ENCODE data around the gene NUDT16L1.

Gene NUDT16L1

DNA sequence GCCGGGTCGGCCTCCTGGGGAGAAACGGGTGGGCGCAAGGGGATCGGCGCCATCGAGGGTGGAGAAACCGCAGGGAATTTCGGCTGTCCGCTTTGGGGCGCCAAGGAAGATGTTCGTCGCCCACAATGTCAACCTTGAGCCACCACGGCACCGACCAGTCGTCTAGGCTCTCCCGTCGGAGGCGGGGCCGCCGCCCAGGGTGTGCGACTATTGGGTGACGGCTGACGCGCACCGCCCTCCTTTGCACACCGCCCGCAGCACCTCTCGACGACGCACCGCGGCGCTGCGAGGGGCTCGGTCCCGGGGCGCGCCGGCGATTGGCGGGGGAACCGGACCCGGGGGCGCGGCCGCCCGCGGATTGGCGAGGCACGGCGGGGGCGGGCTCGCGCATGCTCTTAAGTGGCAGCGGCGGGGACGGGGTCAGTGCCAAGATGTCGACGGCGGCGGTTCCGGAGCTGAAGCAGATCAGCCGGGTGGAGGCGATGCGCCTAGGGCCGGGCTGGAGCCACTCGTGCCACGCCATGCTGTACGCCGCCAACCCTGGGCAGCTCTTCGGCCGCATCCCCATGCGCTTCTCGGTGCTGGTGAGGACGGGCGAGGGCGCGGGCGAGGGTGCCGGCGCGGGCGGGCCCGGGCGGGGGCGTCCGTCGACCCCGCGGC is at the start of gene NUDT16L1:
Gene NUDT16L1 (plus strand): TSS at position 267 of the 660 bp plus-strand sequence. CDS start 165 bp downstream, at position 432.
- DNase-seq (ENCODE audit: low spot score): peak; percentile 96

DNA sequence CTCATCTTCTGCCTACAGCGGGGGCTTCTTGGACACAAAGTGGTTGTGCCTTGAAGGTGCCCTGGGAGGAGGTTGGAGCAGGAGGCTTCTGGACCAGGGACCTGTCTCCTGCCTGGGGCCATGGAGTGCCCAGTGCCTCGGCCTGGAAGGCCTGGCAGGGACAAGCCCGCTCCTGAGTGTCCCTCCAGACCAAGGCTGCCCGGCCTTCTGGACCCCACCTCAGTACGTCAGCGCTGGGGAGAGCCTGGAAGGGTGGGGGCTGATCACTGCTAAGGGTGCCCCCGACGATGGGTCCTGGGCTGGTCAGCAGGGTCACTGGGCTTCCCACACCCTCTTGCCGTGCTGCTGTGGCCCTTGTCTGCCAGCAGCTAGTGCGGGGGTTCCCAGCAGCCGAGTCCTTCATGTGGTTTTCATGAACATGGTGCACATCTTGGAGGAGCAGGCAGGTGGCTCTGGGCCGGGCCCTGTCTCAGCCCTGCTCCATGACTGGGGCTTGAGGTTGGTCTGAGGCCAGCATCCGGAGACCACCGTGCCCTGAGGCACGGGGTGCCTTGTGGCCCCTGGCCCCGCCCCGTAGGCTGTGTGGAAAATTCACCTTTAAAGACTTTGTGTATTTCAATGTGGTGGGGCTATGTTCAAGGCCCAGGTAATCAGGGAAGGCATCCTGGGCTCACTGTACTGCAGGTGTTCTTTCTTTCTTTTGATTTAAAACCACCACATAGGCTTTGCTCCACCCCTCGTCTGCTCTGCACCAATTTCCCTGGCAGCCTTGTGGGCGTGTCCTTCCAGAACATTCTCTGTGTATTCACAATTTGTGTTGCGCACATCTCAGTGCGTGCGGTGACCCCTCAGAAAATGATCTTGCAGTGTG is 46.4 kb upstream of the NUDT16L1 start:
- no peak for DNase-seq (ENCODE audit: low spot score)

DNA sequence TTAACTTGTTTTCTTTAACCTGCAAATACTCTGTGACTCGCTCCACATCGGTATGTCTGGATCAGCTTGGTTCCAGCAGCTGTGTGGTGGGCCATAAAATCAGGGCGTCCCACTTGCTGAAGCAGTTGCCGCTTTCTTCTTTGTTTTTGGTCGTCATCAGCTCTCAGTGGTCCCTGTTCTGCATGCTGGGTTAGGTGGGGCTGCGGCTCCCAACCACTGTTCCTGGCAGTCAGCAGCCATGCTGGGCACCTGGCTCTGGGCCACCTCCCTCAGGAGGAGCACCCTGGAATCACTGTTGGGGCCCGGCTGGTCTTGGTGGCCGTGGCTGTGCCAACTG is 45.8 kb upstream of the NUDT16L1 start:
- no peak for DNase-seq (ENCODE audit: low spot score)

DNA sequence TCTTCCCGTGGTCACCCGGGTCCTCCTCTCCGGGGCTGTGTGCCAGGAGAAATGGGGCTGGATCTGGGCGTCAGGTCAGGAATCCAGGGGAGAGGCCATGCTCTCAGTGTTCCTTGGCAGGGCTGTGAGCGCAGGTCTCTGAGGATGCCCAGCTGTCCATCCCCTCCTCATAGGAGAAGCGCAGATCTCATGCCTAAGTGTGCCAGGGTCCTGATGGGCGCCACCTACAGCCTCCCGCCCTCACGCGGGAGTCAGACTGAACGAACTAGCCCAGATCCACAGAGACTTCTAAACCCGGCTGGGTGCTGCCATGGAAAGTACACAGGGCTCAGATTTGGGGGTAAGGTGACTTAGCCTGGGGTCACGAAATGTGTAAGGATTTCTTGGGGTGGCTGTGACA is 44.4 kb upstream of the NUDT16L1 start:
- no peak for DNase-seq (ENCODE audit: low spot score)

DNA sequence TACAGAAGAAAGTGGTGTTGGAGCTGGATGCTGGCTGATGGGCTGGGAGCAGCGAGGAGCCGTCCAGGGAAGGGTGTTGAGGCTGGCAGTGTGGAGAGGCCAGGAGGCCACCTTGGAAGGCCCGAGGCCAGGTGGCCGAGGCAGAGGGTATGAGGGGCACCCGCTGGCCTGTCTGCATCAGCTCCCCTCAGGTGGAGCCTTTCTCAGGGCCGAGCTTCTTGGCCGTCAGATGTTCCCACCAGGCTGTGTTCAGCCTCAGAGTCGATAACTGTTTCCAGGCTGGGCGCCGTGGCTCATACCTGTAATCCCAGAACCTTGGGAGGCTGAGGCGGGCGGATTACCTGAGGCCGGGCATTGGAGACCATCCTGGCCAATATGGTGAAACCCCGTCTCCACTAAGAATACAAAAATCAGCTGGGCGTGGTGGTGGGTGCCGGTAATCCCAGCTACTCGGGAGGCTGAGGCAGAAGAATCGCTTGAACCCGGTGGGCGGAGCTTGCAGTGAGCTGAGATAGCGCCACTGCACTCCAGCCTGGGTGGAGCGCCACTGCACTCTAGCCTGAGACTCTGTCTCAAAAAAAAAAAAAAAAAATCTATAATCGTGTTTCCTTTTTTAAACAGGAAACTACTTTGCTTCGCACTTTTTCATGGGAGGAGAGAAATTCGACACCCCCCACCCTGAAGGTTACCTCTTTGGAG is 43.5 kb upstream of the NUDT16L1 start:
- DNase-seq (ENCODE audit: low spot score): no peak

DNA sequence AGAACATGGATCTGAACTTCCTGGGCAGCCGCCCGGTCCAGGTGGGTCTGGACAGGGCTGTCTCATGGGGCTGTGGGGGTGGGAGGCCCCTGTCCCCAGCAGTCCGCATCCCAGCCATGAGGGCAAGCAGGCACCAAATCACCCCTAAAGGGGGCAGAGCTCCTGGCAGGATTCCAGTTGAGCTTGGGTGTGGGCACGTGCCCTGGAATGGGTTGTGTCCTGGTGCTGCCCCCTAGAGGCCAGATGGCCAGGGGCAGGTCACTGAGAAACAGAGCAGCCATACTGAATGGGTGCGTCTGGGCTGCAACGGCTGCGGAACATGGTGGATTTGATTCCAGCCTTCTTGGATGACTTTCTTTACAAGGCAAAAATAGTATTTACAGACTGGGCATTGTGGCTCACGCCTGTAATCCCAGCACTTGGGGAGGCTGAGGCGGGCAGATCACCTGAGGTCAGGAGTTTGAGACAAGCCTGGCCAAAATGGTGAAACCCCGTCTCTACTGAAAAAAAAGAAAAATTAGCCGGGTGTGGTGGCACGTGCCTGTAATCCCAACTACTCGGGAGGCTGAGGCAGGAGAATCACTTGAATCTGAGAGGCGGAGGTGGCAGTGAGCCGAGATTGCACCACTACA is 42.8 kb upstream of the NUDT16L1 start:
- peak; percentile 35 for DNase-seq (ENCODE audit: low spot score)

DNA sequence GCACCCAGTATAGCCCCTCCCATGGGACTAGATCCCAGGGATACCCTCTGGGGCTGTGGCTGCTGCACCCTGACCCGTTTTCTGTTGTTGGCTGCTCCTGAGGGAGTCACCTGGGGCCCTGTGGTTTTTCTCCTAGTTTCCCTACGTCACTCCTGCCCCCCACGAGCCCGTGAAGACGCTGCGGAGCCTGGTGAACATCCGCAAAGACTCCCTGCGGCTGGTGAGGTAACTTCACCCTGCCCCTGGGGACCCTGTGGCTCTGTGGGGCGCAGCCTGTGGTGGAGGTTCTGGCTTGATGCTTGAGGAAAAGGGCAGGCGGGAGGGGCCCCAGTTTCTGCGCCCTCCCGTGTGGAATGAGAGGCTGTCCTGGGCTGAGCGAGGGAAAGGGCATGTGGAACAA is 41.5 kb upstream of the NUDT16L1 start:
- DNase-seq (ENCODE audit: low spot score): no peak

DNA sequence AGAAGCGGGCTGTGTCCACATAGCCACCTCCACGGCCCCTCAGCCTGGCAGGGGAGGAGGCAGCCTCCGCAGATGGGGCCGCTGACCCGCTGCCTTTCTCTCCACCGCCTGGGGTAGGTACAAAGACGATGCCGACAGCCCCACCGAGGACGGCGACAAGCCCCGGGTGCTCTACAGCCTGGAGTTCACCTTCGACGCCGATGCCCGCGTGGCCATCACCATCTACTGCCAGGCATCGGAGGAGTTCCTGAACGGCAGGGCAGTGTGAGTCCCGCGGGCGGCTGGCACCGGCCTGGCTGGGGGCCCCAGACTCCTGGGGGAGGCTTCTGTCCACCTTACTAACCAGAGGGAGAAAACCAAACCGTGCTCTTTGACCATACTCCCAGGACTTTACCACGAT is 40.8 kb upstream of the NUDT16L1 start:
- DNase-seq (ENCODE audit: low spot score): no peak

DNA sequence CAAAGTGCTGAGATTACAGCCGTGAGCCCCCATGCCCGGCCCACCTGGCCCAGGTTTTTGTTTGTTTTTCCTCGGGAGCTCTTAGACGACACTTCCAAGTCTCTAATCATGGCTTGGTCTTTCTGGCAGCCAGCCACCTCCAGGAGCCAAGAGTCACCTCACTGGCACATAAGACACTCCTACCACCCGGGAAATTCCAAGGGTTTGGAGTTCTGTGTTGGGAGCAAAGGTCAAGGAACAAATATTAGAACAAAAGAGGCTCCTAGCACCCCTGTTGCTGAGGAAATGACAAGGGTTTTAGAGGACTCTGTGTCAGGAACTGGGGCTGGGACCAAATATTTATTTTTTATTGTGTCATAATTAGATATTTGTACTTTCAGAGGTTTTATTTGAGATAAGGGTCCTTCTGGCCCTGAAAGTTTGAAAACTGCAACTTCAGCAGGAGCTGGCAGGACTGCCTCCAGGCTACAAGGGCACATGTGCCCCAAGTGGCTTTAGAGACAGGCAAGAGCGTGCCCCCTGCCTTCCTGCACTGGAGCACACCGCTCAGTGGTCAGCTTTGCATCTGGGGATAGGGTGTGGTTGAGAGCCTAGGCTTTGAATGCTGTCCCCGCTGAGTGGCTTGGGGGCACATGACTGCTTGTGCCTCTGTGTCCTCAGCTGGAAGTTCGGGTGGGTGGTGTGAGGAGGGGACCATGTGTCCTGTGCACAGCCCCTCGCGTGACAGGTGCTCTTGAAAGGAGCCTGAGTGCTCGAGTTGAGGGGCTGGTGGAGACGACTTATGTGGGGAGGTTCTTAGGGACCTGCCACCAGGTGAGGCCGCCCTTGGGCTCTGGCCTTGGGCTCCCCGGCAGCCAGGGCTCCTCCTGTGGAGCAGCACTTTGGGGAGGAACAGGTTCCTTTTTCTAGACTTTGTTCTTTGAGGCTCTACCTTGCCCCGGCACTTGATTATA is 39.1 kb upstream of the NUDT16L1 start:
- peak; percentile 76 for DNase-seq (ENCODE audit: low spot score)

DNA sequence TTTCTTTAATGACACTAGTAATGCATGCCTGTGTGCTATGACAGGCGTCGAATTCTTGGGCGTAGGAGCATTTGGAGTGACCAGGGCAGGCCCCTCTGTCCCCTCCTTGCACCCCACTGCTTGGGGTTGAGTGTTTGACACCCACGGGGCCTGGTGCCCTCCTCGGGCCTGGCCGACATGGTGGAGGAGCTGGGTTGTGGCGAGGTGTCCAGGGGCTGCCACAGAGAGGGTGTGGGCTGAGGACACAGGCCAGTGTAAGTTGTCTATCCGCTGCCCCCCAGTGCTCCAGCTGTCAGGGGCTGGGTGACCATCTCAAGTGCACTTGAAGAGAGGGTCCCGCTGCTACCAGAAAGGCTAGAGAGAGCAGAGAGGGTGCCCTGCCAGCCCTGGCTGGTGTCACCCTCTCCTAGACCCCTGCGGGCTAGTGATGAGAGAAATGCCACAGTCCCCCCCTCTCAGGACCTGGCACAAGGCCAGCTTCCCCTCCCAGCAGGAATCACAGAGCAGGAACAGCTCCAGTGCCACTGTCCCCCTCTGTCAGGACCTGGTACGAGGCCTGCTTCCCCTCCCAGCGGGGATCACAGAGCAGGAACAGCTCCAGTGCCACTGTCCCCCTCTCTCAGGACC is 38.3 kb upstream of the NUDT16L1 start:
- no peak for DNase-seq (ENCODE audit: low spot score)

DNA sequence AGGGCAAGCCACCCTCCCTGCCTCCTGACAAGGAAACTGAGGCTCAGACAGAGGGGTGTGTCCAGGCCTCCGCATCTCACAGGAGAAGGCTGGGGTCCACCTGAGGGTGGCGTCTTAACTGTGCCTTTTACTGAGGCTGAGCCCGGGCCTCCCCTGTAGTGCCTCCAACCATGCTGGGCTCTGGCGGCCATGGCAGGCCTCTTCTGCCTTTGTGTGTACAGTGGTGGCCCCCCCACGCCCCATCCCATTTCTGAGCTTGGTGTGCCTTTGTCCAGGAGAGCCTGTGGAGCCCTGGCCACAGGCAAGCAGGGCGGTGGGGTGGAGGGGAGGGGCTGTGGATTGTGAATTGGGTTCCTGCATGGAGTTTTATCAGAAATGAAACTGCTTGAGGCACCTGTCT is 37.6 kb upstream of the NUDT16L1 start:
- no peak for DNase-seq (ENCODE audit: low spot score)

DNA sequence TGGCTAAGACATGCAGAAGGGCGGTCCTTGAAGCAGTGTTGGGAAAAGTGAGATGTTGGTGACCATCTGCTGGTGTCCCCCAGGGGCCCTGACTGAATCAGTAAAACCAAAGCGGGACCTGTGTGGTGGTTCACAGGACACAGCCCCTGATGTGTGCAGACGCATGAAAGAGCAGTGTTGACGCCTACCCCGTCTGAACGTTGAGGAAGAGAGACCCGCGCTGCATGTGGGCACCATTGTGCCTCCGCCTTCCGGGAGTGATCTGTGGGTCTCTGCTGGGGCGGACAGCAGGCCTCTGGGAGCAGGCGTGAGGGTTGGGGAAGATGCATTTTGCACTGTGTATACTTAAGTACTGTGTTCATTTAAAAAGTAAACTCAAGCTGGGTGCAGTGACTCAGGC is 37.1 kb upstream of the NUDT16L1 start:
- no peak for DNase-seq (ENCODE audit: low spot score)

DNA sequence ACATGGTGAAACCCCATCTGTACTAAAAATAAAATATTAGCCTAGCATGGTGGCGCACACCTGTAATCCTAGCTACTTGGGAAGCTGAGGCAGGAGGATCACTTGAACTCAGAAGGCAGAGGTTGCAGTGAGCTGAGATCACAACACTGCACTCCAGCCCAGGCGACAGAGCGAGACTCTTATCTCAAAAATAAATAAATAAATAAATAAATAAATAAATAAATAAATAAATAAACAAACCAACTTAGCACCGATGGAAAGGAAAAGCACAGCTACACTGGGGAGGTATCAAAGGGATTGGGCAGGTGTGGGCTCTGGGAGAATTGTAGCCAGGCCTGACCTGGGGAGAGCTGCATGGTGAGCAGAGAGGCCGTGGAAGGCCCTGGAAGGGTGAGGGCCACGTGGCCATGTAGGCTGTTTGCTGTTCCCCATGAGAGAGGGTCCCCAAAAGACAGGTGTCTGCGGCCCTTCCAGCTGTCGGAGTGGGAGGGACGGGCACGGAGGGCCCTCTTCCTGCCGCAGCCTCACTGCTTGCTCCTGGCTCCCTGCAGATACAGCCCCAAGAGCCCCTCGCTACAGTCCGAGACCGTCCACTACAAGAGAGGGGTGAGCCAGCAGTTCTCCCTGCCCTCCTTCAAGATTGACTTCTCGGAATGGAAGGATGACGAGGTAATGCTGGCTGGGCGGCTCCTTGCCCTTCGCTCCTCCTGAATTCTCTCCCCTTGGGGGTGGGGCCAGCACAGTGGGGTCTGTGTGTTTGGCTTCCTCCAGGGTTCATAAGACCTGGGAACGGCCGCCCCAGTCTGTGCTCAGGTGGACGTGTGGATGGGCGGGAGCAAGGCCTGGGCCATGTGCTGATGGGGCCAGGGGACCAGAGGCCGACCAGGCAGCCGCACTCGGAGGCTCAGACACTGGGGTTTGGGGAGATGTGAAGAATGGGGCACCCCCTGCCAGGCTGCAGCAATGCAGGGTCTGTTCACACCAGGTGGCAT is 36.4 kb upstream of the NUDT16L1 start:
- no peak for DNase-seq (ENCODE audit: low spot score)

DNA sequence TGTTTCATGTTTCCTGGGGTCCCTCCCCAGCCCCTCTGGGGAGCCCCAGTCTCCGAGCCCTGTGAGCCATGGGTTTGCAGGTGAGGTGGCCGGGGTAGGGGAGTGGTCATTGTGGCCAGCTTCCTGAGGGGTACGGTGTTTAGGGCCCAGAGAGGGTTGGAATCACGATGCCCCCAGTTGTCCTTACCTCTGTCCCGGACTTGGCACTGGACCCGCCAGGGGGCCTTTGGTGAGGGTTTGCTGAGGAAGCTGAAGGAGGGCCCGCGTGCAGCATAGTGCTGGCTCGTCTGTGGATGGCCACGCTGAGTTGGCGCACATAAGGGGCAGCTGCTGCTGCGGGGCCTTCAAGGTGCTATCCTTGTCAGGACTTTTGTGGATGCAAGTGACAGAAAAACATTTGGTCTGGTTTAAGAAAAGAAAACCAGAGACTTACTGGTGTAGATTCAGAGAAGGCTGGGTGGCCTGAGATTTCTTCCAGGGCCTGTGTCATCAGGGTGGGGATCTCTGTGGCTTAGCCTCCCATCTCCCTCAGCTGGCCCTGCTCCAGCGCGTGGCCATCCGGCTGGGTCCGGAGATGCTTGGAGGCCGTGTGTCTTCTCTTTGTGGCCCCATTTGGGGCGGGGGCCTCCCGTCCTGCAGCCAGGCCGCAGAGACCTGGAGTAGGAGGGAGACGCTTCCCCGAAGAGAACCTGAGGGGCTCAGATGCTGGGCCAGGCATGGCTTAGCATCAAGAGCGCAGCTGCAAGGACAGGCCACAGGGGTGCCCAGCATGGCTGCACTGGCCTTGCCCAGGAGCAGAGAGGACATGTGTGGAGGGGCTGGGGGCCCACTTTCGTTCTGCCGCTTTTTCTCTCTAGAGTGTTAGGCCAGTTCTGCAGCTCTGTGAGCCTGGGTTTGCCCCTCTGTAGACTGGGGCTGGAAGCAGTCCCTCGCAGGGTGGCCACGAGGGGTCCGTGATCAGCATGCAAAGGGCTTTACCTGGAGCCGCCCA is 33.7 kb upstream of the NUDT16L1 start:
- no peak for DNase-seq (ENCODE audit: low spot score)

DNA sequence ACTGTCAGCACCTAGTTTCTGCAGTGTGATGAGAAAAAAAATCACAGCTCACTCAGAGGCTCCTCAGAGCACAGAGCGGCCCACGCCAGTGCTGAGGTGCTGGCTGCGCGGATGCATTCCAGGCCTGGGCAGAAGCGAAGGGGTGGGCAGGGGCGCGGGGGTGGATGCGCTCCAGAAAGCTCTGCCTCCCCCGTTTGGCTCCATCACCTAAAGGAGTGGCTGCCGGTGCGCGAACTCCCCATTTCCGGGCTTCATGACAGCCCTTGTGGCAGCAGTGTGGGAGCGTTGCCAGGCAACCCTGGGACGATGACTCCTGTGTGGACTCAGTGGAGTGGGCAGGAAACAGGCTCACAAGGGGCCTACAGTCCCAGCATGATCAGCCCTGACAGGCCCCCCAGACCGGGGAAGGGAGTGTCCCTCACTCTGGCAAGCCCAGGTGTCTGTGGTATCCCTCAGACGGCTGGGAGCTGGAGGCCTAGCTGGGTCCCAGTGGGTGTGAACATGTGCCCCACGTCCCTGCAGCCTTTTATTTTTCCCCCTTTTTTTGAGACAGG is 32.8 kb upstream of the NUDT16L1 start:
- no peak for DNase-seq (ENCODE audit: low spot score)

DNA sequence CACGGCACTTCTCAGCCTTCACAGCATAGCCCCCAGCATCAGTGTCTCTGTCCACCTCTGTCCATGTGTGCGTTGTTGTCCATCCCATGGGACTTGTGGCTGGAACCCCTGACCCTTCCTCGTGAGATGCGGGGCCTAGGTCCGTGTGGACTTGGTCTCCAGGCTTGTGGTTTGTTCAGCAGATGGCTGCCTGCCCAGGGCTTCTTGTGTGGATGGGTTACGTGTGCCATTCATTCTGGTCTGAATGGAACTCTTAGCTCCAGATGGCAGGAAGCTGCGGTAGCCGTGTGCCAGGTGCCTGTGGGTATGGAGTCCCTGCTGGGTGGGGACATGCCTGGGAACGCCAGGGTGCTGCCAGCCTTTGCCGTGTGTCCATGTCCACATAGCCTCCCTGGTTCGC is 31.7 kb upstream of the NUDT16L1 start:
- DNase-seq (ENCODE audit: low spot score): no peak

DNA sequence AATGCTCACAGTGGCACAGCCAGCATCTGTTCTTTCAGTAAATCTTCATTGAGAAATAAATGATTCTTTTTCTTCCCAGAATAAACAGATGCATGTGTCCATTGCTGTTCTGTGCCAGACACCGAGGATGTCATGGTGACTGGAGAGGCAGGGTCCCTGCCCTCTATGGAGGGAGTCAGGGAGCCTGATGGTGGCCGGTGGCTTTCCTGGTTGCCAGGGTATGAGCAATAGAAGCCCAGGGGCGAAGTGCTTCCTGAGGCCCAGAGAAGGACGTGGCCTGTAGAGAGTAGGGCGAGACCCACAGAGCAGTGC is 29.9 kb upstream of the NUDT16L1 start:
- no peak for DNase-seq (ENCODE audit: low spot score)

DNA sequence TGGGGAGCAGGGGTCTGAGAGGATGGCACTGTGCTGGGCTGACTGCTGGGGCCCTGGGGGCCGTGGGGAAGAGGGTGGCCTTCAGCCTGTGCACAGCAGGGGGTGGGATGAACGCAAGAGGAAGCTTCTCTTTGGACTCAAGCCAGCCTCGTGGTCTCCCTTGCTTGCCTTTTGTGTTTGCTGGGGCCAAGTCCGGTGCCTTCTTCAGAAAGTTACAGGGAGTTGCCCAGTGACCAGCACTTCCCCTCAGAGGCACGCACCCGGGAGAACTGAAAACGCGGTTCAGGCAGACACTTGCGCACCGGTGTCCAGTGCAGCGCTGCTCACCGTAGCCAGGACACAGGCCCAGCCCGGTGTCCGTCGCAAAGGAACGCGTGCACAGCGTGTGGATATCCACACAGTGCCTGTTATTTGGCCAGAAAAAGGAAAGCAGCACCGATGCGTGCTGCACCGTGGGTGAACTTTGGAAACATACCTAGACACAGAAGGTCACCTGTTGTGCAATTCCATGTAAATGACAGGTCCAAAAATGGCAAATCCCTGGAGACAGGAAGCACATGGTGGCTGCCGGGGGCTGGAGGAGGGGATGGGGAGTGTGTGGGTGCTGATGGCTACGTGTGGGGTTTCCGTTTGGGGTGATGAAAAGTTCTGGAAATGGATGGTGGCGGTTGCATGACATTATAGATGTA is 29.4 kb upstream of the NUDT16L1 start:
- no peak for DNase-seq (ENCODE audit: low spot score)
